H1 (cell line): ENCODE data around the gene RBM26. TPM values are rescaled to one million over a fixed set of nuclear protein-coding genes. Genes with fewer than 3 reads are reported as not detected.
A peak's percentile ranks its signal among the peaks of the same experiment; 100 is the strongest.

Source experiments
- ASH2L ChIP-seq: fragments of 200-600, 300-600 bp; sonication (generic); IDR thresholded peaks from one replicate; pipeline ENCODE4 v1.7.1; 2017; ENCODE audit warnings: low read length
- CBX5 ChIP-seq: fragments of 300-800, 300-1000 bp; sonication (generic); IDR thresholded peaks from 2 replicates; pipeline ENCODE4 v1.7.1; 2016; ENCODE audit warnings: antibody characterized with exemption, low read length, low read depth
- CHD2 ChIP-seq: IDR thresholded peaks from 2 replicates; pipeline ENCODE4 v1.6.1; 2012; ENCODE audit warnings: low read length, improper control_type of control experiment
- EGR1 ChIP-seq: IDR thresholded peaks from 2 replicates; pipeline ENCODE4 v1.6.1; 2011; ENCODE audit warnings: low read depth, low read length, borderline replicate concordance
- HDAC6 ChIP-seq: IDR thresholded peaks from one replicate; pipeline ENCODE4 v1.7.1; 2012; ENCODE audit warnings: low read depth, mild to moderate bottlenecking, inconsistent platforms, low read length, moderate library complexity
- SUZ12 ChIP-seq: fragments of 200-600 bp; sonication (generic); IDR thresholded peaks from 2 replicates; pipeline ENCODE4 v1.6.1; 2012; ENCODE audit warnings: mild to moderate bottlenecking, inconsistent platforms, low read length, moderate library complexity, mixed read lengths
- TEAD4 ChIP-seq: IDR thresholded peaks from 2 replicates; pipeline ENCODE4 v1.6.1; 2012; ENCODE audit warnings: low read depth, low read length, inconsistent platforms, mixed read lengths
- YY1 ChIP-seq: IDR thresholded peaks from 2 replicates; pipeline ENCODE4 v1.6.1; 2011; ENCODE audit warnings: low read depth, mild to moderate bottlenecking, low read length
- polyA plus RNA-seq, 7 experiments: library from polyadenylated mRNA; depleted of rRNA in 3 of 7; stranded (reverse) in 5 of 7; unstranded in 2 of 7; fragments of >200 nt in 5 of 7; fragments of 200-250 nt in 2 of 7; gene quantifications; 1 replicate in 5 of 7; 2 replicates in 1 of 7; 4 replicates in 1 of 7; pipeline versions ENCODE4 v1.2.1 to v1.2.3, GENCODE V29; 2011 to 2013; ENCODE audit warnings: missing spikeins in 2 of 7, mixed read lengths in 2 of 7
- total RNA-seq: library from RNA; stranded (reverse); fragmentation: NEBNext Ultra II Directional; extraction: Animal tissue kit (Norgen Biotek cat#: 25700); gene quantifications from 2 replicates; pipeline ENCODE4 v1.2.1, GENCODE V29; 2021
- TF ChIP-seq, protein P1 (sequence below): IDR thresholded peaks from 2 replicates; pipeline ENCODE4 v1.6.1; 2012; ENCODE audit warnings: inconsistent platforms
- TF ChIP-seq, protein P2 (sequence below): fragments of 300-600 bp; sonication (generic); IDR thresholded peaks from 2 replicates; pipeline ENCODE4 v1.7.1; 2012; ENCODE audit warnings: low read length, moderate library complexity, mild to moderate bottlenecking, inconsistent platforms; ENCODE audit not compliant: insufficient replicate concordance

RBM26 gene
- total and polyA plus RNA-seq, 2 of the 8 experiments (the other 6 are each of a cell fraction or from before 2014, with no cell fraction given): 20.3 to 65.5 TPM

GRCh38 chr13:79405831-79406596 is at the start of gene RBM26 (continued):
- TF ChIP-seq, protein P1, sequence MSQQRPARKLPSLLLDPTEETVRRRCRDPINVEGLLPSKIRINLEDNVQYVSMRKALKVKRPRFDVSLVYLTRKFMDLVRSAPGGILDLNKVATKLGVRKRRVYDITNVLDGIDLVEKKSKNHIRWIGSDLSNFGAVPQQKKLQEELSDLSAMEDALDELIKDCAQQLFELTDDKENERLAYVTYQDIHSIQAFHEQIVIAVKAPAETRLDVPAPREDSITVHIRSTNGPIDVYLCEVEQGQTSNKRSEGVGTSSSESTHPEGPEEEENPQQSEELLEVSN: peak; percentile 89
- peak; percentile 97 for TF ChIP-seq CHD2
- TF ChIP-seq YY1: peak; percentile 95
- peak; percentile 93 for TF ChIP-seq ASH2L
- no peak for TF ChIP-seq HDAC6
- TF ChIP-seq EGR1: no peak
- no peak for TF ChIP-seq SUZ12
- TF ChIP-seq, protein P2, sequence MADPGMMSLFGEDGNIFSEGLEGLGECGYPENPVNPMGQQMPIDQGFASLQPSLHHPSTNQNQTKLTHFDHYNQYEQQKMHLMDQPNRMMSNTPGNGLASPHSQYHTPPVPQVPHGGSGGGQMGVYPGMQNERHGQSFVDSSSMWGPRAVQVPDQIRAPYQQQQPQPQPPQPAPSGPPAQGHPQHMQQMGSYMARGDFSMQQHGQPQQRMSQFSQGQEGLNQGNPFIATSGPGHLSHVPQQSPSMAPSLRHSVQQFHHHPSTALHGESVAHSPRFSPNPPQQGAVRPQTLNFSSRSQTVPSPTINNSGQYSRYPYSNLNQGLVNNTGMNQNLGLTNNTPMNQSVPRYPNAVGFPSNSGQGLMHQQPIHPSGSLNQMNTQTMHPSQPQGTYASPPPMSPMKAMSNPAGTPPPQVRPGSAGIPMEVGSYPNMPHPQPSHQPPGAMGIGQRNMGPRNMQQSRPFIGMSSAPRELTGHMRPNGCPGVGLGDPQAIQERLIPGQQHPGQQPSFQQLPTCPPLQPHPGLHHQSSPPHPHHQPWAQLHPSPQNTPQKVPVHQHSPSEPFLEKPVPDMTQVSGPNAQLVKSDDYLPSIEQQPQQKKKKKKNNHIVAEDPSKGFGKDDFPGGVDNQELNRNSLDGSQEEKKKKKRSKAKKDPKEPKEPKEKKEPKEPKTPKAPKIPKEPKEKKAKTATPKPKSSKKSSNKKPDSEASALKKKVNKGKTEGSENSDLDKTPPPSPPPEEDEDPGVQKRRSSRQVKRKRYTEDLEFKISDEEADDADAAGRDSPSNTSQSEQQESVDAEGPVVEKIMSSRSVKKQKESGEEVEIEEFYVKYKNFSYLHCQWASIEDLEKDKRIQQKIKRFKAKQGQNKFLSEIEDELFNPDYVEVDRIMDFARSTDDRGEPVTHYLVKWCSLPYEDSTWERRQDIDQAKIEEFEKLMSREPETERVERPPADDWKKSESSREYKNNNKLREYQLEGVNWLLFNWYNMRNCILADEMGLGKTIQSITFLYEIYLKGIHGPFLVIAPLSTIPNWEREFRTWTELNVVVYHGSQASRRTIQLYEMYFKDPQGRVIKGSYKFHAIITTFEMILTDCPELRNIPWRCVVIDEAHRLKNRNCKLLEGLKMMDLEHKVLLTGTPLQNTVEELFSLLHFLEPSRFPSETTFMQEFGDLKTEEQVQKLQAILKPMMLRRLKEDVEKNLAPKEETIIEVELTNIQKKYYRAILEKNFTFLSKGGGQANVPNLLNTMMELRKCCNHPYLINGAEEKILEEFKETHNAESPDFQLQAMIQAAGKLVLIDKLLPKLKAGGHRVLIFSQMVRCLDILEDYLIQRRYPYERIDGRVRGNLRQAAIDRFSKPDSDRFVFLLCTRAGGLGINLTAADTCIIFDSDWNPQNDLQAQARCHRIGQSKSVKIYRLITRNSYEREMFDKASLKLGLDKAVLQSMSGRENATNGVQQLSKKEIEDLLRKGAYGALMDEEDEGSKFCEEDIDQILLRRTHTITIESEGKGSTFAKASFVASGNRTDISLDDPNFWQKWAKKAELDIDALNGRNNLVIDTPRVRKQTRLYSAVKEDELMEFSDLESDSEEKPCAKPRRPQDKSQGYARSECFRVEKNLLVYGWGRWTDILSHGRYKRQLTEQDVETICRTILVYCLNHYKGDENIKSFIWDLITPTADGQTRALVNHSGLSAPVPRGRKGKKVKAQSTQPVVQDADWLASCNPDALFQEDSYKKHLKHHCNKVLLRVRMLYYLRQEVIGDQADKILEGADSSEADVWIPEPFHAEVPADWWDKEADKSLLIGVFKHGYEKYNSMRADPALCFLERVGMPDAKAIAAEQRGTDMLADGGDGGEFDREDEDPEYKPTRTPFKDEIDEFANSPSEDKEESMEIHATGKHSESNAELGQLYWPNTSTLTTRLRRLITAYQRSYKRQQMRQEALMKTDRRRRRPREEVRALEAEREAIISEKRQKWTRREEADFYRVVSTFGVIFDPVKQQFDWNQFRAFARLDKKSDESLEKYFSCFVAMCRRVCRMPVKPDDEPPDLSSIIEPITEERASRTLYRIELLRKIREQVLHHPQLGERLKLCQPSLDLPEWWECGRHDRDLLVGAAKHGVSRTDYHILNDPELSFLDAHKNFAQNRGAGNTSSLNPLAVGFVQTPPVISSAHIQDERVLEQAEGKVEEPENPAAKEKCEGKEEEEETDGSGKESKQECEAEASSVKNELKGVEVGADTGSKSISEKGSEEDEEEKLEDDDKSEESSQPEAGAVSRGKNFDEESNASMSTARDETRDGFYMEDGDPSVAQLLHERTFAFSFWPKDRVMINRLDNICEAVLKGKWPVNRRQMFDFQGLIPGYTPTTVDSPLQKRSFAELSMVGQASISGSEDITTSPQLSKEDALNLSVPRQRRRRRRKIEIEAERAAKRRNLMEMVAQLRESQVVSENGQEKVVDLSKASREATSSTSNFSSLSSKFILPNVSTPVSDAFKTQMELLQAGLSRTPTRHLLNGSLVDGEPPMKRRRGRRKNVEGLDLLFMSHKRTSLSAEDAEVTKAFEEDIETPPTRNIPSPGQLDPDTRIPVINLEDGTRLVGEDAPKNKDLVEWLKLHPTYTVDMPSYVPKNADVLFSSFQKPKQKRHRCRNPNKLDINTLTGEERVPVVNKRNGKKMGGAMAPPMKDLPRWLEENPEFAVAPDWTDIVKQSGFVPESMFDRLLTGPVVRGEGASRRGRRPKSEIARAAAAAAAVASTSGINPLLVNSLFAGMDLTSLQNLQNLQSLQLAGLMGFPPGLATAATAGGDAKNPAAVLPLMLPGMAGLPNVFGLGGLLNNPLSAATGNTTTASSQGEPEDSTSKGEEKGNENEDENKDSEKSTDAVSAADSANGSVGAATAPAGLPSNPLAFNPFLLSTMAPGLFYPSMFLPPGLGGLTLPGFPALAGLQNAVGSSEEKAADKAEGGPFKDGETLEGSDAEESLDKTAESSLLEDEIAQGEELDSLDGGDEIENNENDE: no peak
- peak; percentile 22; the same call in 1 of the 2 replicates for TF ChIP-seq TEAD4
- TF ChIP-seq CBX5: no peak
